Endothelial cell (in vitro differentiated cells): ENCODE results near the gene TRIM2. TPM values are rescaled to one million over a fixed set of nuclear protein-coding genes. Genes with fewer than 3 reads are reported as not detected.
A peak's percentile ranks its signal among the peaks of the same experiment; 100 is the strongest.

ENCODE experiments used
- DNase-seq: peaks from one replicate; pipeline ENCODE4 v3.0.0; 2021; ENCODE audit warnings: low spot score
- H3K27ac Mint-ChIP-seq: one replicate; pipeline ENCODE4 v1.8.0; 2021; ENCODE audit warnings: mixed read lengths, inconsistent platforms; ENCODE audit not compliant: unreplicated experiment
- H3K27me3 Mint-ChIP-seq: one replicate; pipeline ENCODE4 v1.8.0; 2021; ENCODE audit warnings: mild to moderate bottlenecking, moderate library complexity, mixed read lengths, inconsistent platforms; ENCODE audit not compliant: unreplicated experiment
- H3K36me3 Mint-ChIP-seq: one replicate; pipeline ENCODE4 v1.8.0; 2021; ENCODE audit warnings: mild to moderate bottlenecking, low read depth, mixed read lengths, inconsistent platforms; ENCODE audit not compliant: unreplicated experiment
- H3K4me1 Mint-ChIP-seq: one replicate; pipeline ENCODE4 v1.8.0; 2021; ENCODE audit warnings: mild to moderate bottlenecking, mixed read lengths, inconsistent platforms; ENCODE audit not compliant: unreplicated experiment
- H3K4me3 Mint-ChIP-seq: one replicate; pipeline ENCODE4 v1.8.0; 2021; ENCODE audit warnings: mild to moderate bottlenecking, mixed read lengths, inconsistent platforms; ENCODE audit not compliant: unreplicated experiment
- H3K9me3 Mint-ChIP-seq: one replicate; pipeline ENCODE4 v1.8.0; 2021; ENCODE audit warnings: mixed read lengths, inconsistent platforms; ENCODE audit not compliant: unreplicated experiment
- CTCF ChIP-seq: fragments of 200-600 bp; sonication (generic); IDR thresholded peaks from one replicate; pipeline ENCODE4 v1.5.0; 2021; ENCODE audit warnings: antibody characterized with exemption; ENCODE audit not compliant: unreplicated experiment
- total RNA-seq: library from RNA; stranded (reverse); fragmentation: NEBNext Ultra II Directional; extraction: Animal tissue kit (Norgen Biotek cat#: 25700); gene quantifications from one replicate; pipeline ENCODE4 v1.2.1, GENCODE V29; 2021; ENCODE audit not compliant: unreplicated experiment

The TRIM2 gene
- total RNA-seq, 1 donor from 2014 or later: 15.4 TPM

- no peak for TF ChIP-seq CTCF
- DNase-seq: no peak
- no peak overlapping the region for H3K27ac Mint-ChIP-seq
- no peak overlapping the region for H3K4me3 Mint-ChIP-seq
- no peaks in the 10 kb centered on the region for H3K9me3 Mint-ChIP-seq
- no peaks in the 10 kb centered on the region for H3K4me1 Mint-ChIP-seq
- H3K36me3 Mint-ChIP-seq: no peaks in the 10 kb centered on the region
- peaks cover 3% of the 10 kb centered on the region for H3K27me3 Mint-ChIP-seq
Observed at GRCh38 chr4:153255233-153255632, 51.0 kb downstream of the TRIM2 start.

DNA sequence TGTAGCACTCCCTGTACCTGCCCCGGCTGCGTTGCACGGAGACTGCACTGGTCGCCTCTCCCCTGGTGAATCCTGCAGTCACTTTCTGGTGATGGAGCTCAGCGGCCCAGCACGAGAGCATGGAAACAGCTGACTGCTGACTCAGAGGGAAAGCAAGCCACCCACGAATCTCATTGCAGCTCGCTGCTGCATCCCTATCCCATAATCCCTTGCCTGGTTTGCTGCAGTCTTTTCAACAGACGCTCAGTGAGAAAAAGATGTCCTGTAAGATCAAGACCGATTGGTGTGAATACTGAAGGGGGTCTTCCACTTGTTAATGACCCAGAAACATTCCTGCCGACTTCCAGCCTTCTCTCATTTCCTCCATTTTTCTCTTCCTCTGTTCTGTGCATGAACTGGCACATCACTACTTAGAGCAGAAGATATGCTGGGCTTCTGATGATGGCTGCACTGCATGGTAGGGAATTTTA is 52.9 kb downstream of the TRIM2 start:
- peaks cover 3% of the 10 kb centered on the region for H3K27me3 Mint-ChIP-seq
- H3K4me1 Mint-ChIP-seq: no peaks in the 10 kb centered on the region
- TF ChIP-seq CTCF: no peak
- H3K9me3 Mint-ChIP-seq: no peaks in the 10 kb centered on the region
- DNase-seq: peak; percentile 24
- no peak overlapping the region for H3K4me3 Mint-ChIP-seq
- no peak overlapping the region for H3K27ac Mint-ChIP-seq
- no peaks in the 10 kb centered on the region for H3K36me3 Mint-ChIP-seq

GRCh38 chr4:153257991-153258390 is 53.7 kb downstream of the TRIM2 start:
- H3K27ac Mint-ChIP-seq: no peak overlapping the region
- H3K4me1 Mint-ChIP-seq: no peaks in the 10 kb centered on the region
- H3K4me3 Mint-ChIP-seq: no peak overlapping the region
- H3K9me3 Mint-ChIP-seq: no peaks in the 10 kb centered on the region
- no peaks in the 10 kb centered on the region for H3K36me3 Mint-ChIP-seq
- TF ChIP-seq CTCF: no peak
- no peak for DNase-seq
- peaks cover 5% of the 10 kb centered on the region for H3K27me3 Mint-ChIP-seq

DNA sequence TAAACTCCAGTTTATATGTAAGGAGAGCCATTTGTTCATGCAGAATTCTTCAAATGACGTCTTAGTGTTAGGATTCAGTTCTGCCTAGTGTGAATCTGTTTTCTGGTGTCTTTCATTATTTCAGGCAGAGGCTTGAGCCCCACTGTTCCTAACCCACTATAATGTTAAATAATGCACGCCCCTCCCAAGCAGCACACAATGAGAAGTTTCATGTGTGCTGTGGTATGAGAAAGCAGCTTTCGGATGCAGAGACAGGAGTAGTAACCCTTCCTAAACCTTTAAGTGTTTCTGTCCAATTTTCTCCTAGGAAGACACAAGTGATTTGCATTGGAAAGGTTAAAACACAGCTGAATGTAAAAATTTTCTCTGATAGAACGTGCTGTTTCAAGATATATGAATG is 54.5 kb downstream of the TRIM2 start:
- Mint-ChIP-seq H3K4me1 (no peaks in the 10 kb centered on the region), H3K4me3 (no peak overlapping the region), H3K27ac (no peak overlapping the region), H3K36me3 (no peaks in the 10 kb centered on the region), H3K9me3 (no peaks in the 10 kb centered on the region), H3K27me3 (peaks cover 5% of the 10 kb centered on the region)
- no peak for TF ChIP-seq CTCF
- DNase-seq: no peak

DNA sequence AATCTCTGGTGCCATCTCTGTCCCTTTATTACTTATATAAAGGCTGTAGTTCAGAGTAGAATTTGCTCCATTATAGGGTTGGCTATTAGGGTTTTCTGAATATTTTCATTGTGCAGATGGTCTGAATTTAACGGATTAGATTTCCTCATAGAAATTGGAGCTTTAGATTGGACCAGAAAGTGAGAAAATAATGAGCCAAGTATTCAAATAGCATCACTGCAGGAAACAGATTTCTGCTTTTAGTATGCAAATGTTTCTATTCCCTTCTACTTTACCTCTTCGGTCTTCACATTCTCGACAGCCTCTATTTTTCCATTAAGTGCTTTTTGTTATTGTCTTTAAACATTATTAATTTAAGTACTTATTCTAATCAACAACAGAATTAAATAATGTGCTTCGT is 55.4 kb downstream of the TRIM2 start:
- no peaks in the 10 kb centered on the region for H3K4me1 Mint-ChIP-seq
- H3K9me3 Mint-ChIP-seq: no peaks in the 10 kb centered on the region
- no peak overlapping the region for H3K27ac Mint-ChIP-seq
- peaks cover 5% of the 10 kb centered on the region for H3K27me3 Mint-ChIP-seq
- H3K4me3 Mint-ChIP-seq: no peak overlapping the region
- H3K36me3 Mint-ChIP-seq: no peaks in the 10 kb centered on the region
- no peak for DNase-seq
- TF ChIP-seq CTCF: no peak
